NB4 (cell line): ENCODE data around the gene ALCAM.

Source experiments
- DNase-seq: peaks from one replicate; pipeline ENCODE4 v3.0.0; 2010; ENCODE audit warnings: low read depth
- H3K4me3 ChIP-seq: one replicate; pipeline ENCODE4 v1.5.1; 2011; ENCODE audit warnings: mild to moderate bottlenecking, low read depth, low read length, moderate library complexity
- MYC ChIP-seq: IDR thresholded peaks from 2 replicates; pipeline ENCODE4 v1.6.1; 2011; ENCODE audit warnings: low read depth, low read length
- POLR2A ChIP-seq: IDR thresholded peaks from 2 replicates; pipeline ENCODE4 v1.6.1; 2011; ENCODE audit warnings: mild to moderate bottlenecking; ENCODE audit not compliant: insufficient read length; ENCODE audit errors: extremely low read depth
- TF ChIP-seq, protein P1 (sequence below): IDR thresholded peaks from one replicate; pipeline ENCODE4 v1.5.1; 2012; ENCODE audit warnings: low read depth, low read length
- TF ChIP-seq, protein P2 (sequence below): IDR thresholded peaks from 2 replicates; pipeline ENCODE4 v1.6.1; 2011; ENCODE audit warnings: low read depth, low read length

Gene ALCAM

DNA sequence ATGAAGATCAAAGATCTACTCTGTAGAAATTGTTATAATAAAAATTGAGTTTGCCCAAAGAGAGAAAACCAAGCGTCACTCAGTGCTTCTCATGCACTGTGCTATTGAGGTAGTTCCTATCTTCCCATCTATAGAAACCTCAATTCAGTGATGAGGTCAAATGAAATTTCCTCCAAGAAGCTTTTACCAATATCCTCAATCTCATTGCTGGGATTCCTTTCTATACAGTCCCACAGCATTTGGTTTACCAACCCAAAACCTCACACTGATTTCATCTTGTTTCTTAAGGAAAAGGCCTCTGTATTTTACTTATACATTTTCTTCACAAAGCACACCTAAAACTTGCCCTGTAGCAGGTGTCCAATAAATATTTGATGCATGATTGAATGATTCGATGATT lies 147.2 kb downstream of the ALCAM start:
- H3K4me3 ChIP-seq = no peak overlapping the region
- TF ChIP-seq POLR2A = no peak
- TF ChIP-seq, protein P1, sequence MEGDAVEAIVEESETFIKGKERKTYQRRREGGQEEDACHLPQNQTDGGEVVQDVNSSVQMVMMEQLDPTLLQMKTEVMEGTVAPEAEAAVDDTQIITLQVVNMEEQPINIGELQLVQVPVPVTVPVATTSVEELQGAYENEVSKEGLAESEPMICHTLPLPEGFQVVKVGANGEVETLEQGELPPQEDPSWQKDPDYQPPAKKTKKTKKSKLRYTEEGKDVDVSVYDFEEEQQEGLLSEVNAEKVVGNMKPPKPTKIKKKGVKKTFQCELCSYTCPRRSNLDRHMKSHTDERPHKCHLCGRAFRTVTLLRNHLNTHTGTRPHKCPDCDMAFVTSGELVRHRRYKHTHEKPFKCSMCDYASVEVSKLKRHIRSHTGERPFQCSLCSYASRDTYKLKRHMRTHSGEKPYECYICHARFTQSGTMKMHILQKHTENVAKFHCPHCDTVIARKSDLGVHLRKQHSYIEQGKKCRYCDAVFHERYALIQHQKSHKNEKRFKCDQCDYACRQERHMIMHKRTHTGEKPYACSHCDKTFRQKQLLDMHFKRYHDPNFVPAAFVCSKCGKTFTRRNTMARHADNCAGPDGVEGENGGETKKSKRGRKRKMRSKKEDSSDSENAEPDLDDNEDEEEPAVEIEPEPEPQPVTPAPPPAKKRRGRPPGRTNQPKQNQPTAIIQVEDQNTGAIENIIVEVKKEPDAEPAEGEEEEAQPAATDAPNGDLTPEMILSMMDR = no peak
- no peak for TF ChIP-seq MYC
- TF ChIP-seq, protein P2, sequence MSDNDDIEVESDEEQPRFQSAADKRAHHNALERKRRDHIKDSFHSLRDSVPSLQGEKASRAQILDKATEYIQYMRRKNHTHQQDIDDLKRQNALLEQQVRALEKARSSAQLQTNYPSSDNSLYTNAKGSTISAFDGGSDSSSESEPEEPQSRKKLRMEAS = no peak
- no peak for DNase-seq

DNA sequence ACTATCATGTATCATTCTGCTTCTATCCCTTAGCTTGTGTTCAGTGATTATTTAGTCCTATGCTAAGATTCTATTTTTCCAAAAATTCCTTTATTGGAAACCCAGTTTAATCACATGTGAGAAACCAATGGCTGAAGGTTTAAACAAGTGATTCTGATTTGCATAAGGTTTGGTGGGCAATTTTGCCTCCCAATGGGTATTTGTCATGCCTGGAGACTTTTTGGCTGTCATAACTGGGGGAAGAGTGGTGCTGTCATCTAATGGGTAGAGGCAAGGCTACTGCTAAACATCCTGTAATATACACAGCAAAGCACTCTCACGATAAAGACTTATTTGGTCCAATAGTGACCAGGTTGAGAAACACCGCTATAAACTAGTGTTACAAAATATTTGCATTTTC lies 148.7 kb downstream of the ALCAM start:
- no peak for DNase-seq
- TF ChIP-seq, protein P2 = no peak
- TF ChIP-seq, protein P1 = no peak
- TF ChIP-seq POLR2A (no peak), MYC (no peak)
- no peak overlapping the region for H3K4me3 ChIP-seq

DNA sequence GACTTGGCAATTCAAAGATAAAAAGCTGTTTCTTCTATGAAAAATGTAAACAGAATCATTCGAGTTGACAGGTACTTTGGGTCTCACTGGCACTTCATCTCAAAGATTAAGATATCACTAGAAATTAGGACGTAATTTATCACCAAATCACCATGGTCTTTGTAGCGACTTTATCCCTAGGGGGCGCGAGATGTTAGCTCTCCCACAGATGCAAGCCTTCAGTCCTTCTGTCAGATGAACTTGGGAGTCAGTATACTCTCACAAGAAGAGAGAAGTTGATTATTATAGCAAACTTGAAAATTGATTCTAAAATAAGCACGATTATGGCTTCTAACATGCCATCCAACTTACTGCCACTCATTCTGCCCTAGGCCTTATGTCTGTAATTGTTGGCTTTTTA lies 150.3 kb downstream of the ALCAM start:
- peak; percentile 8 for DNase-seq
- no peak for TF ChIP-seq POLR2A
- no peak for TF ChIP-seq MYC
- TF ChIP-seq, protein P2 = no peak
- TF ChIP-seq, protein P1 = no peak
- no peak overlapping the region for H3K4me3 ChIP-seq

DNA sequence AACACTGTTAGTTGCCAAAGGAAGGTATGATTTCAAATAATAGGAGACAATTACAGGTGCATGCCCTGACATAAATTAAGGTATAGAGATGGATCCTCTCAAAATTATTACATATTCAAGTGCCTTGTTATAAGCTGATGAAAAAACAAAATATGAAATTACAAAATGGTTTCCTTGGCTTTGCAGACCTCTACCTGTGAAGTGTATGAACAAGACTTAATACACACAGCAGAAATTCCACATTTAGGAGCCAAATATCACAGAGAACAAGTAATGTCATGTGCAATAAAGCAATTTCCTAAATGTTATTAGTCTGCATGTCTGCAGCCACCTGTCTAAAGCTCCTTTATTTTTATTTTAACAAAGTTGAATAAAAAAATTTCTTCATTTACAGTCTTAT lies 151.5 kb downstream of the ALCAM start:
- H3K4me3 ChIP-seq = no peak overlapping the region
- TF ChIP-seq POLR2A (no peak), MYC (no peak)
- TF ChIP-seq, protein P2 = no peak
- TF ChIP-seq, protein P1 = no peak
- DNase-seq = no peak

DNA sequence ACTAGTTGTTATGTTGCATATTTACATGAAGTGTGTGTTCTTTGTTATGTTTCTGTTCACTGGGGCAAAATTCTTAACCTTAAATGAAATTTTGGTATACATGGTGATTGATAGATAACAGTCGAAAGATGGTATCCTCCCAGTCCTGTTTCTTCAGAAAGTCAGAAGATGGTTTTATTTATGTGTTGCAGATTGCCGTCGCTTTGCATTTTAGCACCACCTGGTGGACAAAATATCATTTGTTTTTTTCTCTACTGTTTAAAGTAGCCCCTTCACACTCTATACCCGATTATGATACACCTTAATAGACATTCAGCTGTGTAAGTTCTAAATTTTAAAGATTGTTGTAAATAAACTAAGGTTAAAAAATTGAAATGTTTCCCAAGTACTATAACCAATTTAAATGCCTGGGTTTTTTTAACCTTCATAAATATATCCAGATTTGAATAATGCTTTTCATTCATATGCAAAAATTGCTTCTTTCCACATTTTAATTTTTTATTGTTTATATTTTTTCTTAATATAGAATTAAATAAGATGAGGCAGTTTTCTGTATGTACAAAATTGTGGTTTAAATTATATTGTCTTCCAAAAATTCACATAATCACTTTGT lies 152.2 kb downstream of the ALCAM start:
- DNase-seq = peak; percentile 71
- H3K4me3 ChIP-seq = no peak overlapping the region

More for the DNA sequence above, 152.2 kb downstream of the ALCAM start:
- TF ChIP-seq MYC = no peak
- TF ChIP-seq, protein P1 = no peak
- TF ChIP-seq POLR2A = no peak
- TF ChIP-seq, protein P2 = no peak
